Testis (tissue), 2 donors: ENCODE results near the gene WDR53.

ENCODE experiments used
- CTCF ChIP-seq, 3 experiments: fragments of 450-650 bp in 2 of 3; fragments of 200-600 bp in 1 of 3; sonication (generic) in 1 of 3; IDR thresholded peaks; one replicate each; pipeline ENCODE4 v1.5.1; 2016 to 2019; ENCODE audit warnings: antibody characterized with exemption in 3 of 3, mild to moderate bottlenecking in 2 of 3, moderate library complexity in 1 of 3
- POLR2A ChIP-seq: fragments of 450-650 bp; IDR thresholded peaks from one replicate; pipeline ENCODE4 v1.6.1; 2017; ENCODE audit warnings: antibody characterized with exemption, mild to moderate bottlenecking, moderate library complexity

- TF ChIP-seq POLR2A, result no peak
- TF ChIP-seq CTCF (IDR thresholded peaks at IDR 0.05), result no peak
Measured at GRCh38 chr3:196544491-196544992, 23.8 kb downstream of the WDR53 start.
